IMR-90 (cell line): Measurements from ENCODE around the gene SUGCT. TPM values are rescaled to one million over a fixed set of nuclear protein-coding genes. Genes with fewer than 3 reads are reported as not detected.

Source experiments
- ATAC-seq: fragments of 200-7000 bp; cut with Tn5 transposase; 2 replicates; pipeline ENCODE4 v1.9.1; 2020; ENCODE audit warnings: low read depth, mild to moderate bottlenecking, moderate library complexity
- BruUV-seq: library from RNA; stranded (reverse); fragments of 400-500 nt; replicated peaks from 2 replicates; lab custom pipeline; 2021; lab: Mats Ljungman, UMichigan
- CTCF ChIA-PET: fragments of 300-600 bp; formaldehyde crosslinking; extraction: SDS; loops from one replicate; lab custom pipeline; 2021; ENCODE audit warnings: antibody characterized with exemption; lab: Yijun Ruan, JAX
- POLR2A ChIA-PET: fragments of 300-600 bp; sonication (Branson Sonifier 250); formaldehyde crosslinking; loops from one replicate; lab custom pipeline; 2022; ENCODE audit warnings: antibody characterized with exemption; ENCODE audit not compliant: unreplicated experiment; lab: Charles Lee
- DNase-seq: peaks from one replicate; pipeline ENCODE4 v3.0.0; 2013
- H2AFZ ChIP-seq: replicated peaks from 2 replicates; pipeline ENCODE3; 2013; ENCODE audit warnings: low read length, mild to moderate bottlenecking; ENCODE audit not compliant: poor library complexity
- H2AK5ac ChIP-seq: 2 replicates; pipeline ENCODE4 v1.6.1; 2013; ENCODE audit warnings: low read depth, low read length, inconsistent platforms
- H2AK9ac ChIP-seq: replicated peaks from 2 replicates; pipeline ENCODE3; 2013; ENCODE audit warnings: mild to moderate bottlenecking, low read depth, low read length, moderate library complexity; ENCODE audit not compliant: poor library complexity
- H2BK120ac ChIP-seq: 2 replicates; pipeline ENCODE4 v1.6.1; 2013; ENCODE audit warnings: low read depth, low read length, inconsistent platforms
- H2BK15ac ChIP-seq: 3 replicates; pipeline ENCODE4 v1.6.1; 2013; ENCODE audit warnings: low read depth, low read length, inconsistent platforms
- H2BK20ac ChIP-seq: 2 replicates; pipeline ENCODE4 v1.6.1; 2013; ENCODE audit warnings: low read depth, mild to moderate bottlenecking, inconsistent platforms, low read length, moderate library complexity
- H2BK5ac ChIP-seq: 2 replicates; pipeline ENCODE4 v1.6.1; 2013; ENCODE audit warnings: mild to moderate bottlenecking, low read depth, low read length, inconsistent platforms; ENCODE audit not compliant: poor library complexity, severe bottlenecking
- H3K14ac ChIP-seq: replicated peaks from 2 replicates; pipeline ENCODE4 v1.6.1; 2013; ENCODE audit warnings: low read depth, low read length, inconsistent platforms
- H3K18ac ChIP-seq: 2 replicates; pipeline ENCODE4 v1.6.1; 2013; ENCODE audit warnings: low read depth, low read length, control low read depth
- H3K23ac ChIP-seq: 2 replicates; pipeline ENCODE4 v1.6.1; 2013; ENCODE audit warnings: low read depth, low read length, inconsistent platforms
- H3K27ac ChIP-seq: 2 replicates; pipeline ENCODE4 v1.5.1; 2013; ENCODE audit warnings: mild to moderate bottlenecking, control low read depth, low read length; ENCODE audit not compliant: insufficient read depth
- H3K27me3 ChIP-seq: 2 replicates; pipeline ENCODE4 v1.6.1; 2013; ENCODE audit warnings: low read length; ENCODE audit not compliant: control insufficient read depth, insufficient read depth
- H3K36me3 ChIP-seq: 2 replicates; pipeline ENCODE4 v1.6.1; 2013; ENCODE audit warnings: low read length, mixed read lengths; ENCODE audit not compliant: control insufficient read depth, insufficient read depth
- H3K4ac ChIP-seq: 2 replicates; pipeline ENCODE4 v1.6.1; 2013; ENCODE audit warnings: low read depth, low read length, inconsistent platforms
- H3K4me1 ChIP-seq: 2 replicates; pipeline ENCODE4 v1.6.1; 2013; ENCODE audit warnings: low read length, mixed read lengths; ENCODE audit not compliant: control insufficient read depth, insufficient read depth
- H3K4me2 ChIP-seq: 2 replicates; pipeline ENCODE4 v1.6.1; 2013; ENCODE audit warnings: low read depth, mild to moderate bottlenecking, control low read depth, low read length, moderate library complexity
- H3K4me3 ChIP-seq: 2 replicates; pipeline ENCODE4 v1.5.1; 2013; ENCODE audit warnings: low read depth, mild to moderate bottlenecking, control low read depth, low read length, moderate library complexity; ENCODE audit not compliant: insufficient read depth
- H3K56ac ChIP-seq: 2 replicates; pipeline ENCODE4 v1.6.1; 2013; ENCODE audit warnings: low read length, inconsistent platforms; ENCODE audit not compliant: insufficient read depth; ENCODE audit errors: extremely low read depth
- H3K79me1 ChIP-seq, 2 experiments: 2 replicates each; pipeline ENCODE4 v1.6.1; 2013; ENCODE audit warnings: low read length in 2 of 2, inconsistent platforms in 1 of 2, low read depth in 1 of 2
- H3K9ac ChIP-seq: 2 replicates; pipeline ENCODE4 v1.6.1; 2013; ENCODE audit warnings: low read depth, low read length, control low read depth
- H3K9me1 ChIP-seq: 2 replicates; pipeline ENCODE4 v1.6.1; 2013; ENCODE audit warnings: low read length, inconsistent platforms; ENCODE audit not compliant: insufficient read depth
- H3K9me3 ChIP-seq: 2 replicates; pipeline ENCODE4 v1.6.1; 2013; ENCODE audit warnings: low read length; ENCODE audit not compliant: control insufficient read depth, insufficient read depth
- H4K20me1 ChIP-seq: 2 replicates; pipeline ENCODE4 v1.6.1; 2013; ENCODE audit warnings: low read length, inconsistent platforms; ENCODE audit not compliant: insufficient read depth
- H4K5ac ChIP-seq: 2 replicates; pipeline ENCODE4 v1.6.1; 2013; ENCODE audit warnings: mild to moderate bottlenecking, low read depth, low read length, control low read depth
- H4K8ac ChIP-seq, 2 experiments: 2 replicates each; pipeline ENCODE4 v1.6.1; 2013; ENCODE audit warnings: low read depth in 2 of 2, low read length in 2 of 2, control low read depth in 1 of 2, inconsistent platforms in 1 of 2
- H4K91ac ChIP-seq: 2 replicates; pipeline ENCODE4 v1.6.1; 2013; ENCODE audit warnings: low read depth, low read length, inconsistent platforms; ENCODE audit not compliant: insufficient read depth
- CEBPB ChIP-seq: IDR thresholded peaks from 2 replicates; pipeline ENCODE4 v1.6.1; 2012; ENCODE audit warnings: low read depth, low read length, improper control_type of control experiment
- CHD1 ChIP-seq: IDR thresholded peaks from 2 replicates; pipeline ENCODE4 v1.6.1; 2012; ENCODE audit warnings: low read depth, low read length, improper control_type of control experiment
- FOS ChIP-seq: fragments of 150-350 bp; IDR thresholded peaks from 2 replicates; pipeline ENCODE4 v1.6.1; 2016; ENCODE audit warnings: low read depth, low read length
- MAFK ChIP-seq: IDR thresholded peaks from 2 replicates; pipeline ENCODE4 v1.6.1; 2012; ENCODE audit warnings: low read depth, low read length, improper control_type of control experiment
- MAZ ChIP-seq: IDR thresholded peaks from 2 replicates; pipeline ENCODE4 v1.6.1; 2012; ENCODE audit warnings: low read depth, mild to moderate bottlenecking, low read length, improper control_type of control experiment, moderate library complexity, borderline replicate concordance
- MXI1 ChIP-seq: IDR thresholded peaks from 2 replicates; pipeline ENCODE4 v1.6.1; 2012; ENCODE audit warnings: low read depth, mild to moderate bottlenecking, low read length, moderate library complexity, borderline replicate concordance
- NFE2L2 ChIP-seq: fragments of 150-350 bp; IDR thresholded peaks from 2 replicates; pipeline ENCODE4 v1.6.1; 2016; ENCODE audit warnings: low read depth, mild to moderate bottlenecking, low read length
- POLR2A ChIP-seq: IDR thresholded peaks from 2 replicates; pipeline ENCODE4 v1.6.1; 2012; ENCODE audit warnings: mild to moderate bottlenecking, low read depth, low read length
- RAD21 ChIP-seq: IDR thresholded peaks from 2 replicates; pipeline ENCODE4 v1.6.1; 2012; ENCODE audit warnings: low read length, improper control_type of control experiment
- RCOR1 ChIP-seq: IDR thresholded peaks from 2 replicates; pipeline ENCODE4 v1.6.1; 2012; ENCODE audit warnings: mild to moderate bottlenecking, low read length, improper control_type of control experiment; ENCODE audit not compliant: insufficient replicate concordance
- RFX5 ChIP-seq: IDR thresholded peaks from 2 replicates; pipeline ENCODE4 v1.8.0; 2012; ENCODE audit warnings: low read depth, mild to moderate bottlenecking, low read length, moderate library complexity
- SMC3 ChIP-seq: fragments of 150-350 bp; IDR thresholded peaks from 2 replicates; pipeline ENCODE4 v1.6.1; 2016; ENCODE audit warnings: low read depth, mild to moderate bottlenecking, antibody characterized with exemption, low read length, moderate library complexity
- WGBS, 2 experiments: methylation state at CpG; one replicate each; pipeline versions ENCODE4 v1.1.5 to v1.1.7; 2013; ENCODE audit warnings: missing lambda C conversion rate in 2 of 2; ENCODE audit not compliant: insufficient read length in 1 of 2; ENCODE audit errors: extremely low coverage in 2 of 2; 5-methylcytosine and 5-hydroxymethylcytosine counted together
- dilution Hi-C: fragments of 300-500 bp; cut with HindIII; formaldehyde crosslinking; loops from one replicate; pipeline ENCODE4 v1.14.3; 2018; ENCODE audit warnings: low sequenced_read_pairs; ENCODE audit not compliant: unreplicated experiment
- in situ Hi-C: fragments of 300-500 bp; cut with MboI; formaldehyde crosslinking; loops from 3 replicates; pipeline ENCODE4 v1.14.3; 2019; ENCODE audit warnings: low sequenced_read_pairs, inconsistent platforms, mixed read lengths
- intact Hi-C: fragments of 100-400 bp; cut with micrococcal nuclease; formaldehyde crosslinking; loops from 2 replicates; pipeline ENCODE4 v1.10.0; 2022
- polyA plus RNA-seq, 3 experiments: library from polyadenylated mRNA; depleted of rRNA; stranded (reverse); fragments of >200 nt; gene quantifications; 2 replicates each; pipeline ENCODE4 v1.2.3, GENCODE V29; 2012; ENCODE audit warnings: low replicate concordance in 1 of 3
- total RNA-seq: library from RNA; depleted of rRNA; stranded (reverse); fragments of >200 nt; gene quantifications from 2 replicates; pipeline ENCODE4 v1.2.3, GENCODE V29; 2012
- TF ChIP-seq, protein P1 (sequence below): conservative IDR thresholded peaks from 2 replicates; pipeline ENCODE4 v1.5.1; 2012; ENCODE audit warnings: mild to moderate bottlenecking, low read depth, low read length, improper control_type of control experiment
- TF ChIP-seq, protein P2 (sequence below): fragments of 150-350 bp; IDR thresholded peaks from 2 replicates; pipeline ENCODE4 v1.6.1; 2017; ENCODE audit warnings: mild to moderate bottlenecking, antibody characterized with exemption, low read length, low read depth

SUGCT gene
- total and polyA plus RNA-seq, 2 of the 4 experiments (the other 2 are of a cell fraction) = 5.9 to 8.3 TPM

DNA sequence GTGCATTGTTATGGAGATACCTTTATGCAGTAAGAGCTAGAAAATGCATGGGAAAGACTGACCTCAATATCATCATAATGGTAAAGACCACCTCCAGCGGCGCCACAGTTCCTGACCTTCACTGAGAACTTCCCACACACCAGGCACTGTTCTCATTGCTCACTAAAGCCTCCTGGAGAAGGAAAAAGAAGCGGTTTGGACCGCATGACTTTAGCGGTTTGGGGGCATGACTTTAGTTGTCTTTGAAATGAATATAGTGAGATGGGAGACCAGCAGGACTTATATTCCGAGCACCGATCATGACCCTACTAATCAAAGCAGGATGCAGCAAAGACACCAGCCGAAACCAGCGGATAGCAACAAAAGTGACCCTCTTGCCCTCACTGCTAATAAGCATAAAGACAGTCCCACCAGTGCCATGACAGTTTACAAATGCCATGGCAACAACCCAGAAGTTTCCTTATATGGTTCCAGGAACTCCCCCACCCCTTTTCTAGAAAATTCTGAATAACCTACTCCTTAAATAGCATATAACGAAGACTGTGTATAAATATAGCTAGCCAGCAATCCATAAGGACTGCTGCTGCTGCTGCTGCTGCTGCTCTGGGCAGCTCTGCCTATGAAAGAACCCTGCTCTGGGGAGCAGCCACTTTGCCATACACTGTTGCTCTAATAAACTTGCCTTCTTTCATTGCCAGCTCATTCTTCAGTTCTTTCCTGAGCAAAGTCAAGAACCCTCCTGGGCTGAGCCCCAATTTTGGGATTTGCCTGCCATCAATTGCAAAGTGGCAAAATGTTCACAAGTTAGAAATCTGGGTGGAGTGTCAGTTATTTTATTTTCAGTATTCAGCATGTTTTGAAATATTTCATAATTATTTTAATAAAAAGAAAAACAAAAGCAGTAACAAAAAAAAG, 694.1 kb downstream of the SUGCT start:
- POLR2A ChIA-PET = no interaction called here
- intact Hi-C loops = no loop called here
- no peak overlapping the region for H3K56ac ChIP-seq
- TF ChIP-seq RAD21 (no peak), CHD1 (no peak), NFE2L2 (no peak), MAZ (no peak), POLR2A (no peak), MAFK (no peak), FOS (no peak), RFX5 (no peak), CEBPB (no peak), SMC3 (no peak), MXI1 (no peak), RCOR1 (no peak)
- TF ChIP-seq, protein P1, sequence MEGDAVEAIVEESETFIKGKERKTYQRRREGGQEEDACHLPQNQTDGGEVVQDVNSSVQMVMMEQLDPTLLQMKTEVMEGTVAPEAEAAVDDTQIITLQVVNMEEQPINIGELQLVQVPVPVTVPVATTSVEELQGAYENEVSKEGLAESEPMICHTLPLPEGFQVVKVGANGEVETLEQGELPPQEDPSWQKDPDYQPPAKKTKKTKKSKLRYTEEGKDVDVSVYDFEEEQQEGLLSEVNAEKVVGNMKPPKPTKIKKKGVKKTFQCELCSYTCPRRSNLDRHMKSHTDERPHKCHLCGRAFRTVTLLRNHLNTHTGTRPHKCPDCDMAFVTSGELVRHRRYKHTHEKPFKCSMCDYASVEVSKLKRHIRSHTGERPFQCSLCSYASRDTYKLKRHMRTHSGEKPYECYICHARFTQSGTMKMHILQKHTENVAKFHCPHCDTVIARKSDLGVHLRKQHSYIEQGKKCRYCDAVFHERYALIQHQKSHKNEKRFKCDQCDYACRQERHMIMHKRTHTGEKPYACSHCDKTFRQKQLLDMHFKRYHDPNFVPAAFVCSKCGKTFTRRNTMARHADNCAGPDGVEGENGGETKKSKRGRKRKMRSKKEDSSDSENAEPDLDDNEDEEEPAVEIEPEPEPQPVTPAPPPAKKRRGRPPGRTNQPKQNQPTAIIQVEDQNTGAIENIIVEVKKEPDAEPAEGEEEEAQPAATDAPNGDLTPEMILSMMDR = no peak
- TF ChIP-seq, protein P2, sequence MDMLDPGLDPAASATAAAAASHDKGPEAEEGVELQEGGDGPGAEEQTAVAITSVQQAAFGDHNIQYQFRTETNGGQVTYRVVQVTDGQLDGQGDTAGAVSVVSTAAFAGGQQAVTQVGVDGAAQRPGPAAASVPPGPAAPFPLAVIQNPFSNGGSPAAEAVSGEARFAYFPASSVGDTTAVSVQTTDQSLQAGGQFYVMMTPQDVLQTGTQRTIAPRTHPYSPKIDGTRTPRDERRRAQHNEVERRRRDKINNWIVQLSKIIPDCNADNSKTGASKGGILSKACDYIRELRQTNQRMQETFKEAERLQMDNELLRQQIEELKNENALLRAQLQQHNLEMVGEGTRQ = no peak

More for the DNA sequence above, 694.1 kb downstream of the SUGCT start:
- dilution Hi-C loops (no loop called here), in situ Hi-C loops (no loop called here)
- H2AK5ac ChIP-seq = peak overlapping the region; percentile 30; the same call in 1 of the 2 replicates
- H3K36me3 ChIP-seq = no peaks in the 10 kb centered on the region
- peaks cover 12% of the 10 kb centered on the region for H3K9me1 ChIP-seq
- 100% methylated on average over 4 of the region's 10 CpGs; no CpG with 5 or more reads in 1 of the 2 experiments for WGBS, 2 experiments
- H3K18ac ChIP-seq = no peak overlapping the region
- H3K9me3 ChIP-seq = no peaks in the 10 kb centered on the region
- H2AK9ac ChIP-seq = no peak overlapping the region
- H3K4me3 ChIP-seq = no peak overlapping the region
- peaks cover 0 to 12% of the 10 kb centered on the region in 2 experiments; a peak in 2 of 4 replicates for H3K79me1 ChIP-seq
- H3K23ac ChIP-seq = no peak overlapping the region
- H4K8ac ChIP-seq = no peak overlapping the region
- ATAC-seq (no peak), DNase-seq (no peak)
- no peak overlapping the region; the same call in 2 of the 3 replicates for H2BK15ac ChIP-seq
- H3K4ac ChIP-seq = peak overlapping the region; percentile 42; the same call in 1 of the 2 replicates
- peak overlapping the region; percentile 47; the same call in 1 of the 2 replicates for H2BK20ac ChIP-seq
- H4K91ac ChIP-seq = peak overlapping the region; percentile 11; the same call in 1 of the 2 replicates
- no peaks in the 10 kb centered on the region for H4K20me1 ChIP-seq
- no peak overlapping the region for H4K5ac ChIP-seq
- no peak overlapping the region for H3K9ac ChIP-seq
- CTCF ChIA-PET = interaction anchor here (1.9 kb wide), 1 partner anchor 65 kb away, joined by 6 read pairs; no protein-coding TSS in a partner anchor
- no peak overlapping the region for H3K4me2 ChIP-seq
- no TSS peak for BruUV-seq
- H2BK5ac ChIP-seq = no peak overlapping the region
- peaks cover 19% of the 10 kb centered on the region for H3K4me1 ChIP-seq
- H3K27ac ChIP-seq = no peak overlapping the region
- H3K27me3 ChIP-seq = no peaks in the 10 kb centered on the region
- H3K14ac ChIP-seq = no peak overlapping the region
- H2BK120ac ChIP-seq = 0 out of 2 replicates have a peak overlapping the region, but pooled peaks have one; percentile 18
- H2AFZ ChIP-seq = no peak overlapping the region
